Chondrocyte (in vitro differentiated cells): ENCODE measurements around the gene TMEM190. TPM values are rescaled to one million over a fixed set of nuclear protein-coding genes. Genes with fewer than 3 reads are reported as not detected.

Experiments used
- DNase-seq: peaks from one replicate; pipeline ENCODE4 v3.0.0; 2021; ENCODE audit warnings: mixed read lengths, low spot score
- H3K27ac Mint-ChIP-seq: one replicate; pipeline ENCODE4 v1.8.0; 2021; ENCODE audit warnings: mild to moderate bottlenecking, moderate library complexity, mixed read lengths; ENCODE audit not compliant: unreplicated experiment
- H3K27me3 Mint-ChIP-seq: 2 replicates; pipeline ENCODE4 v1.8.0; 2021; ENCODE audit warnings: low read depth, mixed read lengths
- H3K36me3 Mint-ChIP-seq: 2 replicates; pipeline ENCODE4 v1.8.0; 2021; ENCODE audit warnings: low read depth, mixed read lengths
- H3K4me1 Mint-ChIP-seq: 2 replicates; pipeline ENCODE4 v1.8.0; 2021; ENCODE audit warnings: low read depth, mild to moderate bottlenecking, mixed read lengths
- H3K4me3 Mint-ChIP-seq: one replicate; pipeline ENCODE4 v1.8.0; 2021; ENCODE audit warnings: mild to moderate bottlenecking, moderate library complexity, mixed read lengths; ENCODE audit not compliant: unreplicated experiment
- H3K9me3 Mint-ChIP-seq: 2 replicates; pipeline ENCODE4 v1.8.0; 2021; ENCODE audit warnings: low read depth, mixed read lengths
- total RNA-seq: library from RNA; stranded (reverse); gene quantifications from 3 replicates; pipeline ENCODE4 v1.2.1, GENCODE V29; 2021
- TF ChIP-seq, protein P1 (sequence below): fragments of 200-600 bp; sonication (generic); IDR thresholded peaks from 2 replicates; pipeline ENCODE4 v1.5.0; 2021; ENCODE audit warnings: antibody characterized with exemption, mild to moderate bottlenecking, moderate library complexity

The TMEM190 gene
- total RNA-seq, 1 donor from 2014 or later, result 0.52 TPM

DNA sequence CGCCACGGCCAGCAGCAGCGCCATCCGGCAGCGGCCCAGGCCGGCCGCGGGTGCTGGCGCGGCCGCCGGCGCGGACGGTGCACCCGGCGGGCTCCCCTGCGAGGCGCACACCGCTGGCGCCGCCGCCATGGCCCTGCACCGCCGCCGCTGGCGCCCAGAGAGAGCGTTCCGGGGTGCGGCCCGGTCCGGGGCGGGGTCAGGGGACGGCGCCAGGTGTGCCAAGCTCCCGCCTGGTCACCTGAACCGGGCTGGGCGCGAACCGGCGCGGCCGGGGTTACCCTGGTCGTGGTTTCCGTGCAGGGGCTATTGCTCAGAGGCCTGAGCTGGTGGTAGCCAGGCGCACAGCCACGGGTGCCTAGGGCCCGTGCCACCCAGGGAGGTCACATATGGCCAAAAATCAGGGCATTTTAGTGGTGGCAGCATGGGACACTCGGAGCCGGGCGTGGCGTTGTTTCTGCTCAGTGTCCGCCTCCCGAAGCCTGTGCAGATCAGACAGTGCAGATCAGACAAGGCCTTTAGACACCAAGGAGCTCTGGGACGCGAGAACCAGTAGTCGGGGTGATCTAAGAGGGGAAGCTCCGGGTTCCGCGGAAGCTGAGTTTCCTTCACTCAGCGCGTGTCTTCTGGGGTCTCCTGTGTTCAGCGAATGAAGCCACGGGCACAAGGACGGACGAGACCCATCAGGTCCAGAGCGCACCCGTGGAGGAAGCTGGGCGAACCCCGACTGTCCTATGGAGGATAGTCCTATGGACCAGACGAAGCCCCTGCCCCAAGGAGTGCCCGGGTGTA, 7.7 kb downstream of the TMEM190 start, which contains the start of gene TMEM238:
Gene TMEM238, minus strand, starts transcription at position 162 of the 789 bp plus-strand sequence. Its CDS starts 33 bp downstream, at position 129.
- Mint-ChIP-seq H3K27ac (peak within 1 kb of the TSS; percentile 93), H3K4me1 (peaks cover 40% of the 10 kb centered on the region), H3K9me3 (no peaks in the 10 kb centered on the region), H3K36me3 (peaks cover 16% of the 10 kb centered on the region), H3K4me3 (peak within 1 kb of the TSS; percentile 99), H3K27me3 (no peaks in the 10 kb centered on the region)
- DNase-seq, result no peak
- TF ChIP-seq, protein P1, sequence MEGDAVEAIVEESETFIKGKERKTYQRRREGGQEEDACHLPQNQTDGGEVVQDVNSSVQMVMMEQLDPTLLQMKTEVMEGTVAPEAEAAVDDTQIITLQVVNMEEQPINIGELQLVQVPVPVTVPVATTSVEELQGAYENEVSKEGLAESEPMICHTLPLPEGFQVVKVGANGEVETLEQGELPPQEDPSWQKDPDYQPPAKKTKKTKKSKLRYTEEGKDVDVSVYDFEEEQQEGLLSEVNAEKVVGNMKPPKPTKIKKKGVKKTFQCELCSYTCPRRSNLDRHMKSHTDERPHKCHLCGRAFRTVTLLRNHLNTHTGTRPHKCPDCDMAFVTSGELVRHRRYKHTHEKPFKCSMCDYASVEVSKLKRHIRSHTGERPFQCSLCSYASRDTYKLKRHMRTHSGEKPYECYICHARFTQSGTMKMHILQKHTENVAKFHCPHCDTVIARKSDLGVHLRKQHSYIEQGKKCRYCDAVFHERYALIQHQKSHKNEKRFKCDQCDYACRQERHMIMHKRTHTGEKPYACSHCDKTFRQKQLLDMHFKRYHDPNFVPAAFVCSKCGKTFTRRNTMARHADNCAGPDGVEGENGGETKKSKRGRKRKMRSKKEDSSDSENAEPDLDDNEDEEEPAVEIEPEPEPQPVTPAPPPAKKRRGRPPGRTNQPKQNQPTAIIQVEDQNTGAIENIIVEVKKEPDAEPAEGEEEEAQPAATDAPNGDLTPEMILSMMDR, result no peak

DNA sequence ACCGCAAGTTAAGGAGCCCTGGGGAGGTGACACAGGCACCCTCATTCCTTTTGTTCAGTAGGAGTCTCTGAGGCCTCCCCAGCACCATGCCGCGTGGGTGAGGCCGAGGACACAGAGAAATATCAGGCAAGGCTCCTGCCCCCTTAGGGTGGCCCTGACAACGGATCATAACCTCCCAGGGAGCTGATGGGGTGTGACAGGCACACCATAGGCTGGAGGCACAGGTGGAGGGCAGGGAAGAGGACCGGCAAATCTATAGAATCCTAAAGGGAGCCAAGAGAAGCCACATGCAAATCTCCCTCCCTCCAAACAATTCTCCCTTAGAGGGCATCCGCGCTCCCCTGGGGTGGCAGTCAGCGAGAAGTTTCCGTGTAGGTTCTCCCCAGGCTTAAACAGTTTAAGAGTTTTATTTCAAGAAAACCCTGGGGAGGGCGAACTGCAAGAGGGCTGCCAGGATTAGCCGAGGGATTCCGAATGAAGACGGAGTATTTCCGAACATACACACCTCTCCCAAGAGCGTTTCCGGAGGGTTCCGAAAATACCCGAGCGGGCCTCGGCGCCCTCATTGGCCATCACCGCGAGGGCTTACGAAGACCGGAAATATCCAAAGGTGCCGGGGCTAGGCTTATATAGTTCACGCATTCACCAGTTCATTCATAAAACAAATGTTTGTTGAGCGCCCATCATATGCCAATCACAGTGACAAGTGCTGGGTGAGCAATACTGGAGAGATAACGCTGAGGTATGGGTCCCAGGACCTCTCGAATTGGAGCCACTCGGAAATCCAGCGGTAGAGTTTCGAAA, 8.5 kb downstream of the TMEM190 start:
- H3K27ac Mint-ChIP-seq, result peak overlapping the region; percentile 93
- no peak for DNase-seq
- peaks cover 21% of the 10 kb centered on the region for H3K36me3 Mint-ChIP-seq
- H3K4me1 Mint-ChIP-seq, result peaks cover 47% of the 10 kb centered on the region
- no peaks in the 10 kb centered on the region for H3K27me3 Mint-ChIP-seq
- TF ChIP-seq, protein P1, result peak; percentile 18
- H3K9me3 Mint-ChIP-seq, result no peaks in the 10 kb centered on the region
- peak overlapping the region; percentile 99 for H3K4me3 Mint-ChIP-seq

DNA sequence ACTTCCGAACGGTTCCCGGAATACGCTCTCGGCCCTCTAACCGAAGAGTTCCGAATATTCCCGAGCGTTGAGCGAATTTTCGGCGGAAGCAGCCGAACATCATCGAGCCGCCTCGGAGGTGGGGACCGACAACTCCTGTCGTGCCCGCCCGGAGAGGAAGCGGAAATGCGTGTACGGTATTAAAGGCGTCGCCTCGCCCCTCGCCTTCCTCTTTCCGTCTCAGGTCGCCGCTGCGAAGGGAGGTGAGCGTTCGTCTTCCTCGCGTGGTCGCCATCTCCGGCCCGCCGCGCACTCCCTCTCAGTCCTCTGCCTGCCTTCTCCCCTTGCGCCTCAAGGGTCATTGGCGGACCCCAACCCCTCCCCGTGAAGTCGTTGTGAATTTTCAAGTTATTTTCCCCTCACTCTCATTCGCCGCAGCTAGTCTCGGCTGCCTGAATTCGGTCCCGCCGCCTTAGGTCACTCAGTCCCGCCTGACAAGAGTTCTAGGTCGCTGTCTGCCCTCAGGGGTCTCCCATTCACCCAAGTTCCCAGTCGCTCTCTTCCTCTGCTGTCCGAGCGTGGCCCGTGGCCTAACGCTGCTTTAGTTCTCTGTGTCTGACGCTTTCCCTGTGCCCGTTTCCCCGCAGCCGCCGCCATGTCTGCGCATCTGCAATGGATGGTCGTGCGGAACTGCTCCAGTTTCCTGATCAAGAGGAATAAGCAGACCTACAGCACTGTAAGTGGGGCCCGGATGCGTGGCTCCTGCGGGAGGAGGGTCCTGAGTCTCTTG, 9.3 kb downstream of the TMEM190 start, which contains the start of gene RPL28:
Gene RPL28, plus strand, starts transcription at position 209 of the 769 bp plus-strand sequence. Its CDS starts 426 bp downstream, at position 635.
- Mint-ChIP-seq H3K36me3 (peaks cover 21% of the 10 kb centered on the region), H3K9me3 (no peaks in the 10 kb centered on the region), H3K27me3 (no peaks in the 10 kb centered on the region), H3K4me1 (peaks cover 55% of the 10 kb centered on the region), H3K4me3 (peak within 1 kb of the TSS; percentile 99), H3K27ac (peak within 1 kb of the TSS; percentile 99)
- TF ChIP-seq, protein P1, result no peak
- peak; percentile 98 for DNase-seq

DNA sequence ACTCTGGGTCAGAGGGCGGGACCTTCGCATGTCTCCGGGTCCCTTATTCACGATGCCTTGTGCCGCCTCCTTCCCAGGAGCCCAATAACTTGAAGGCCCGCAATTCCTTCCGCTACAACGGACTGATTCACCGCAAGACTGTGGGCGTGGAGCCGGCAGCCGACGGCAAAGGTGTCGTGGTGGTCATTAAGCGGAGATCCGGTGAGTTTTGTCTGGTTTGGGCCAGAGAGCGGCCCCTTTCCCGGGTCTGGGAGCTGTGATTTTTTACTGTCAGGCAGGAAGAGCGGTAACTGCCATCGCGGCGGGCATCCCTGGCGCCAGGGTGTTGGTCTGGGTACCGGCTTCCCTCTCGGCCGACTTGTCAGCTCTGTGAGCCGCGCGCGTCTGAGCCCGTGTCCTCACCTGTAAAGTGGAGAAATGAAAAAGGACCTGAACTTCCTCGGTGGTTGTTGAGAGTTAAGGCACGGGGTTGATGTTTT, 9.9 kb downstream of the TMEM190 start:
- TF ChIP-seq, protein P1, result peak; percentile 8
- no peak for DNase-seq

More for the DNA sequence above, 9.9 kb downstream of the TMEM190 start:
- Mint-ChIP-seq H3K4me3 (peak overlapping the region; percentile 99), H3K27me3 (no peaks in the 10 kb centered on the region), H3K36me3 (peaks cover 21% of the 10 kb centered on the region), H3K27ac (peak overlapping the region; percentile 99), H3K4me1 (peaks cover 56% of the 10 kb centered on the region), H3K9me3 (no peaks in the 10 kb centered on the region)
